HG02642 (cell line): ENCODE data around the gene GLUL.
"Not testable (repeated sequence)": the region's sequence is repeated elsewhere in the genome, so short reads cannot be mapped to it uniquely, and the experiment has no call there.

Source experiments
- ATAC-seq: cut with Tn5 transposase; IDR thresholded peaks from one replicate; pipeline ENCODE4 v1.9.1; 2021; ENCODE audit warnings: mild to moderate bottlenecking; ENCODE audit not compliant: unreplicated experiment, poor library complexity

GLUL gene

DNA sequence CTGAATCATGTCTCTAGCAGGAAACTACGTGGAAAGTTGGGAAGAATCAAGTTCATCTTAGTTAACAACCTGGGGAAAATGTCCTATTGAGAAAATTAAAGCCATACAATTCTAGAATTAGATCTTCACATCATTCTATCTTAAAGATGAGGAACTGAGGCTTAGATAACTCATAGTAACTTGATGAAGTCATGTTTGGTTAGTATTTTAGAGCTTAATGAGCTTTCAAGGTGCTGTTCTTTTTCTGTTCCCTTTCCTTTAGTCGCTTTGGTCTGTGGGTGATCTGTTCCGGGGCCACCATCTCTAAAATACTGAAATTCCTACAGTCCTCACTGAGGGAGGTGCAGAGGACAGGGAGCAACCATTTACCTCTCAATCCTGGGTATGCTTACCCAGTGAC is 4.3 kb upstream of the GLUL start:
- ATAC-seq, result no peak

- no peak for ATAC-seq
These were observed 2.6 kb upstream of the GLUL start for GRCh38 chr1:182394055-182394775.

DNA sequence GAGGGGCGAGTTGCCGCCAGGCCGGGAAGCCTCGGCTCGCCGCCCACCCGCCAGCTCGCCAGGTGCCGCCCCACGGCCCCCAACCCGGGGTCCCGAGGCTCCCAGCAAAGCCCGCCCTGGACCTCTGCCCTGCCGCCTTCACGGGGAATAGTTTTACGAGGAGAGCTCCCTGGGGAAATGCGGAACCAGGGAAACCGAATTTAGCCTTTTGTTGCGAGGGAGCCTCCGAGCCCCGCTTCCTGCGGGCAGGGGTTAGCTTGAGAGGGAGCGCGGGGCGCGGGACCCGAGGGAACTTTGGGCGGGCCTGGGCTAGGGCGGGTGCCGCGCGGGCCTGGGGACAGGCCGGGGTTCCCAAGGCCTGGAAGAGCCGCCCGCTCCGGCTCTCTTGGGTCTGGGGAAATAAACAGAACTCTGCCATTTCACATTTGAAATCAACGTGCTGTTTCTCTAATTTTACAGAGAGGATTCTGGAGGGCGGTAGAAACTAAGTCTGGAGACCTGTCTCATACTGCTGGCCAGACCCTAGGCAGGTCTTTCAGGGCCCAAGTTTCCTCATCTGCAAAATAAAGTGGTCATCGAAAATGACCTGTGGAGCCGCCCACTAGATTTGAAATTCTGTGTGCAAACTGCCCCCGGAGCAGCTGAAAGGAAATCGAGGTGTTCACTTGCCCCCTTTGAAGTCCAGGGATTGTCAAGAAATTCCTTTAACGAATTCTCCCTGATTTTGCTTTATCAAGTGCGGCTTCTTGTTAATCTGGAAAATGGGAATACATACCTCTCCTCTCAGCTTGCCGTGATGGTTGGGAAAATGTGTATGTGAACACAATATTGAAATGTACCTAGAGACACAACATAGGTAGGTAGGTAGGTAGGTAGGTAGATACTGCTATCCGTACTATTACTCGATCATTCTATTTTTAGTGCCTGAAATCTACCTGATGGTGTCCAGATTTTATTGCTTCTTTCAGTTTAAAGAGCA is 749 bp upstream of the GLUL start:
- ATAC-seq, result peak; percentile 13

DNA sequence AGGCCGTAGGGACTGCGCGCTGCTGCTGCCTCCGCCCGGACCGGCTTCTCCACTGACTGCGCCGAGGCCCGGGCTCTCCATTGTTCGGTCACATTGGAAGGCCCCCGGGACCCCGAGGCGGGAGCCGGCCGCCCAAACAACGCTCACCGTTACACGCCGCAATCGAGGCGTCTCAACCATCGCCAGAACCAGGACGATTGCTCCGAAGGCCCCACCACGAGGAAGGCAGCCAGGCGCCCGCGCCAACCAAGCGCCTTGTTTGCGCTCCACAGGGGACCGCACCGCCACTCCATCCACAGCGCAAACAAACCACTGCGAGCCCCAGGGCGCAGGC is 595 bp downstream of the GLUL start:
- peak; percentile 9 for ATAC-seq

DNA sequence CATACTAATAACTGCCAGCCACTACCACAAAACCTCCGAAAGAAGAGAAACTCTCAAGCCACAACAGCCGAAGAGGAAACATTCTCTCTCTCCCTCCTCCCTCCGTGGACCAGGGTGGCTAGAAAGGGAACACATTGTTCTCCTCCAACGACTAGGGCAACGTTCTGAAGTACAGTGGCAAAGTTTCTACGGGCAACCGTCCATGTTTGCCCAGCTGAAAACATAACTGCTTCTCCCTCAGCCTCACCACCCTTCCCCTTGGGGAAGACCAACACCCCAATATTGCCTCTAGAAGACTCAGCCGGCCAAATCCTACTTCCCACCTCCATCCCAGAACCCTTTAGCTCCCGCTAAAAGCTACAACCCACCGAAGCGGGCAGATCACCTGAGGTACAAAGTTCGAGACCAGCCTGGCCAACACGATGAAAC is 2.0 kb downstream of the GLUL start:
- no peak for ATAC-seq

DNA sequence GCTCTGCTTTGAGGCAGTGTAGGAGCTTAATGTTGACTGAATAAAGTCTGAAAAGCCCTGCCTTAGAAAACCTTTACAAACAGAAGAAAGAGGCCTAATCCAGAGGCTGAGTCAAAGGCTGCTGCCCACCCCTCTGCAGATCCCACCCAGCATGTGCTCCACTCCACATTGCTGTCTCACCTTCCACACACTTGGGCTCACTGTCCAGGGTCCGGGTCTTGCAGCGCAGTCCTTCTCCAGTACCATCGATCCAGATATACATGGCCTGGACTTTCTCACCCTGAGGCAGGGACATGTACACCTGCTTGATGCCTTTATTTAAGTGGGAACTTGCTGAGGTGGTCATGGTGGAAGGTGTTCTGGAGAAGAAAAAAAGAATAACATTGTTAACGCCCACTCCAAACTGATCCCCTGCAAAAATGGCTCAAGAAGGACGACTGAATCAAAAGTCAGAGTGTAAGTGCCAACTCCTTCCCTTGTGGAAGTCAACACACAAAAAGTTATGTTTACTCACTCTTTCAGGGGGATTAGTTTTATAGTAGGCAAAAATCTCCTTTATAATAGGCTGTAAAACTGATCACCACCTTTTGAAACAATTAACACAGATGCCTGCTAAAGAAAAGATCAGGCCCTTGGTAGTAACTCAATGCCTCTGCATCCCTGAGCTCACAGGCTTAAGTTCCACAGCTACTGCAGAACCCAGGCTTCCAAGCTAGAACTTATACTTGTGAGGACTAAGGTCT is 3.0 kb downstream of the GLUL start:
- no peak for ATAC-seq

DNA sequence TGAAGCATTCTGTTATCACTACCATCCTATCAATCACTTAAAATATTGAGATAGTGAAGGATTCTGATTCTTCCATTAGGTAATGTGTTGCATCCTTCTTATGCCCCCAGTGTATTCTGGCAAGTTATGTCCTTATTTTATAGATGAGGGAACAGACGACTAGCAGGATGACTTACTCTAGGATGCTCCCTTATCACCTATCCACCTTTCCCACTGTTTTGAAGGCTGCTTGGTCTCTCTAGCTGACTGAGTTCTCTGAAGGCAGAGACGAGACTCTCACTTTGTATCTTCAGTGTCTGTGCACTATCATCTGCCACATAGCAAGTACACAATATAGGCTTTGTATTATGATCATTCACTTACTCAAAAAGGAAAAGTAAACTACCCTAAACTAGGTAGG is 4.0 kb downstream of the GLUL start:
- ATAC-seq, result no peak

GRCh38 chr1:182386980-182387379 is 4.6 kb downstream of the GLUL start:
- ATAC-seq, result no peak

DNA sequence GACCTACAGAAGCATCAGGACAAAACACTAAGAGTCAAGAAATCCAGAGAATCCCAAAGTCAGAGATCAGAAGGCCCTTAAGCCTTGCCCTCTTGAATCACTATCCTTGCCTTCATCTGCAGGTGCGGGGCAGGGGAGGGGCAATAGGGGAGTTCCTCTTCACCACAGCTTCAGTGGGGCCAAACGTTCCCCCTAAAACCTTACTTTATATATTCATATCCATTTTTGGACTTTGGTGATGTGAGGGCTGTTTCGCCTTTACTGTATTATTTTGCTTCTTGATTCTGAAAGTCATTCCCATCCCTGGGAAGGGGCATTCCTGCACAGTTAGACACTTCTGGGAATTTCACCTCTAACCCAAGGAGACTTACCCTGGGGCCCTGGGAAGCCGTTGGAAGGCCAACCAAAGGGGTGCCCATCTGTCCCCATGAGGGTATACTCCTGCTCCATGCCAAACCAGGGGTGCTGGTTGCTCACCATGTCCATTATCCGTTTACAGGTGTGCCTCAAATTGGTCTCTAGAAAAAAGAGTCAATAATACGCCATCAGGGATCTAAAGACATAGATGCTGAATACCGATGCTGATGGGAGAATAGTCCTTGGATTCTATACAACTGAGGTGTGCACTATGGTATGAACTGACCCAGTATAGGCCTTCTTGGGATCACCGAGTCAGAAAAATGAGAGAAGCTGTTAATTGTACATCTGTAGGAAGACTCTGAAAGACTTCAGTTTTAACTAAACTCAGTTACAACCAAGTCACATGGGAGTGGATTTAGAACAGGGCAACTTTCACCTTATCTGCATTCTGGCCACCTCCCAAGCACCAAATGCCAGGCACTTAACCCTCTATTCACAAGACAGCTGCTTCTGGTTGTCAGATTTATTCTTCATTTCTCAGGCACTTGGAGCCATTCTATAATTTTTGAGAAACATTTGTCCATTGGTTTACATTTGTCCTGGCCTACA is 5.4 kb downstream of the GLUL start:
- ATAC-seq, result no peak

GRCh38 chr1:182384387-182384960 is 7.1 kb downstream of the GLUL start:
- no peak for ATAC-seq

- ATAC-seq, result no peak
These were observed 7.7 kb downstream of the GLUL start for GRCh38 chr1:182383934-182384333.

DNA sequence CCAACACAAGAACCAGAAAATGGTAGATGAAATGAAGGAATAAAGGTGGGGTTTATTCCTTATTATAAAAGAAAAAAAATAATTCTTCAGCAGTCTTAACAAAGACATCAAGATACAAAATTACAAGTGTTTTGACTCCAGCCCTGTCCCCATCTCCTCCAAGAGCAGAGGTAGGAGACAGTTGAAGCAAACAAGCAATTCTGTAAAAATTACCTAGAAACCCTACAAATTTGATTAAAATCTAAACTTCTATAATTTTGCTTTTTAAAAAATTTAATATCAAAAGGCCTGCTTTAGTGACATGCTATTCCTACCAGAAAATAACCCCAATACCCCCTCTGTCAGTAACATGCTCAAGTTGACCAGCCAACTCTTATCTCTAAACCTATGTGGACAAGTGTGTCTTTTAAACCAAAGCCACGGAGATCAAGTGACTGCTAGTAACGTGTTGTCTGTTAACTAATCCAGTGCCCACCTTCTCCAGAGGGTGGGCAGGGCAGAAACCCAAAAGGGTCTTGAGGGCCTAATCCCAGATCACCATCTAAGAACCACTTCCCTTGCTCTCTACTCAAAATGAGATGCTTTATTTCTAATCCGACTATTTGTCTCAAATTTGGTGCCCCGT is 8.4 kb downstream of the GLUL start:
- no peak for ATAC-seq

GRCh38 chr1:182381962-182382819 is 9.4 kb downstream of the GLUL start:
- ATAC-seq, result no peak

DNA sequence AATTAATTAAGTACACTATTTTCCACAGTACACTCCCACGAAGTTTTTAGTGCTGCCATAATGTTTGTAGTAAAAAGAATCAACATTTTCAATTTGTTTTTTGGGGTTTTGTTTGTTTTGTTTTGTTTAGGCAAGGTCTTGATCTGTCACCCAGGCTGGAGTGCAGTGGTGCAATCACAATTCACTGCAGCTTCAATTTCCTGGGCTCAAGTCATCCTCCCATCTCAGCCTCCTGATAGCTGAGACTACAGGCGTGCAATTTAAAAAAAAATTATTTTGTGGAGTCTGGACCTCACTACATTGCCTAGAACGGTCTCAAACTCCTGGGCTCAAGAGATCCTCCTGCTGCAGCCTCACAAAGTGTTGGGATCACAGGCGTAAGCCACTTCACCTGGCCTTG is 11.4 kb downstream of the GLUL start:
- ATAC-seq, result no peak

- ATAC-seq, result not testable (repeated sequence)
These were observed 11.8 kb downstream of the GLUL start for GRCh38 chr1:182379781-182380180.

- ATAC-seq, result no peak
These were observed 14.5 kb downstream of the GLUL start for GRCh38 chr1:182376936-182377574.

DNA sequence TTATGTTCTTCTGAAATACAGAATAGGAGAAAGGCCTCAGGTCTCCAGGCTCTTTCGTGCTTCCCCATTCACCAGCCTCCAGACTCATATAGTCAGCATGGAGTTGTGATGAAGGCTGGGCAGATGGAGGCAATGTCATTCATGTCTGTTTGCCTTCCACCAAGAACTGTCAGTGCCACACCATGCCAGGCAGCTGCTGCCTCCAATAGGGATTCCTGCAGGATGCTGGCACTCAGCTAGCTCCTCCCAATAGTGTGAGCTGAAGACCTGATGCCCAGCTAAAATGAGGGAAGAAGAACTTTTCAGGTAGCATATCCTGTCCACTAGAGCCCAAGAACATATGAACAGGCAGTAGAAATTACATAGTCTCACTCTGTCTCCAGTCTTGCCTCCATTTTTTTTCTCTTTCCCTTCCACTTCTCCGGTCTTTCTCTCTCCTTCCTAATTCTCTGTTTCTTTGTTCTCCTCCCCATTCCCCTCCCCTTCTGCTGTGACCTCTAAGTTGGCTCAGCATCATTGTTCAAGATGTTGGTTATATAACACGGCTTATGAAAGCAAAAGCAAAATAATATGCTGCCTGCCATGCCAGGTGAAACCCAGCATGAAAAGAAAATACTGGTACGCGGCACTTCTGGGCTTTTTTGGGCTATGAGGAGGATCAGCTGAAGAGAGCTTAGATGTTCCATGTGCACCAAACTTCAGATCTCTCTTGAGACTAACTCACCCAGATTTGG is 17.3 kb downstream of the GLUL start:
- no peak for ATAC-seq
